Superior temporal gyrus (tissue), 1 donor: Measurements from ENCODE around the gene DESI1.
"Not testable (repeated sequence)": the region's sequence is repeated elsewhere in the genome, so short reads cannot be mapped to it uniquely, and the experiment has no call there.

Experiments
- DNase-seq: peaks from one replicate; pipeline ENCODE4 v3.0.0-alpha.2; 2016; ENCODE audit errors: extremely low spot score

Gene DESI1

DNA sequence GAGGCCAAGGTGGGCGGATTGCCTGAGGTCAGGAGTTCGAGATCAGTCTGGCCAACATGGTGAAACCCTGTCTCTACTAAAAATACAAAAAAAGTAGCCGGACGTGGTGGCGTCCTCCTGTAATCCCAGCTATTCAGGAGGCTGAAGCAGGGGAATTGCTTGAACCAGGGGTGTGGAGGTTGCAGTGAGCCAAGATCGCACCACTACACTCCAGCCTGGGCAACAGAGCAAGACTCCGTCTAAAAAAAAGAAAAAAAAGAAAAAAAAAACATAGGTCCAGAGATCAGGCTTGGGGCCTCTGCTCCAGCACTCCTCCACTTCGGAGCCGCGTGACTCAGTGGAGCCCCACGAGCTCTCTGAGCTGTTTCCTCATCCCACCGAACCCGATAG is 62.6 kb downstream of the DESI1 start:
- DNase-seq: not testable (repeated sequence)

DNA sequence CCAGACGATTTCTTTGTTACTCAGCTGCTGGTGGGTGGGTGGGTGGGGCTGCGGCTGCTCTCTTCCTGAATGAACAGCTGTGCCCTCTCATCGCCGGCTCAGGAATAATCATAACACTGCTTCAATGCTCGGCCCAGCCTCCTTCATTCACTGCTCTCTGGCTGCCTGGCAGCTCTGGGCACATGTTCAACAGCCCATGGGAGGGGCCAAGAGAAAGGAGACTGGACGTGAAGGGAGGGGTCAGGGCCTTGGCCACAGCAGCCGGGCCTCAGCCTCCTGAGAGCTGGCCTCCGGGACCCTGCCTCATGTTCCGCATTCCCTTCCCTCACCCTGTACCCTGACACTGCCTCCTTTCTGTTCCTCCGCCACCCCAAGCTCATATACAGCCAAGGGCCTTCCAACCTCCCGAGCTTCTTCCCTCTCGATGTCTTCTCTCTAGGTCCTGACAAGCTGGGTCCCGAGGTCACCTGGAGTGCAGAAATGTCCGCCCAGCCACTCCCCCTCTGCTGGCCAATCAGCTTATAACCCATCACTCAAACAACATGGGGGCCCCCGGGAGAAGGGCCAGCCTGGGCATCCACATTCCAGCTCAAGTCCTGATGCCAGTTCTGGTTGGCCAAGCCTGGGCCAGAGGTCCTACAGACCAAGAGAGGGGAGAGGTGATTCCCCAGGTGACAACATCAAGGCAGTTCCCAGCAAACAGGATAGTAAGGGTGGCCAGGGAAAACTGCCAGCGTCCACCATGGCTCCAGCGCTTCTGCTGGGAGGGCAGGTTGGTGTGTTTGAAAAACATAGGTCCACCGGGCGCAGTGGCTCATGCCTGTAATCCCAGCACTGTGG is 63.2 kb downstream of the DESI1 start:
- DNase-seq: peak; percentile 60

DNA sequence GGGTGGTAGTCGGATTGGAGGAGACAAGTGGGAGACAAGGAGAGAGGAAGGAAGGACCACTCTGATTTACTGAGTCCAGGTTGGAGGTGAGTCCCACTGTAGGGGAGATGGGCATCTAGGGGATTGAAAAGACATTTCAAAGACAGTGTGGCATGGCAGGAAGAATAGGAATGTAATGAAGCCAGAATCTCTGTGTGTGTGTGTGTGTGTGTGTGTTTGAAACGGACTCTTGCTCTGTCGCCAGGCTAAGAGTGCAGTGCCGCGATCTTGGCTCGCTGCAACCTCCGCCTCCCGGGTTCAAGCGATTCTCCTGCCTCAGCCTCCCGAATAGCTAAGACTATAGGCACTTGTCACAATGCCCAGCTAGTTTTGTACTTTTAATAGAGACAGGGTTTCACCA is 64.3 kb downstream of the DESI1 start:
- no peak for DNase-seq

DNA sequence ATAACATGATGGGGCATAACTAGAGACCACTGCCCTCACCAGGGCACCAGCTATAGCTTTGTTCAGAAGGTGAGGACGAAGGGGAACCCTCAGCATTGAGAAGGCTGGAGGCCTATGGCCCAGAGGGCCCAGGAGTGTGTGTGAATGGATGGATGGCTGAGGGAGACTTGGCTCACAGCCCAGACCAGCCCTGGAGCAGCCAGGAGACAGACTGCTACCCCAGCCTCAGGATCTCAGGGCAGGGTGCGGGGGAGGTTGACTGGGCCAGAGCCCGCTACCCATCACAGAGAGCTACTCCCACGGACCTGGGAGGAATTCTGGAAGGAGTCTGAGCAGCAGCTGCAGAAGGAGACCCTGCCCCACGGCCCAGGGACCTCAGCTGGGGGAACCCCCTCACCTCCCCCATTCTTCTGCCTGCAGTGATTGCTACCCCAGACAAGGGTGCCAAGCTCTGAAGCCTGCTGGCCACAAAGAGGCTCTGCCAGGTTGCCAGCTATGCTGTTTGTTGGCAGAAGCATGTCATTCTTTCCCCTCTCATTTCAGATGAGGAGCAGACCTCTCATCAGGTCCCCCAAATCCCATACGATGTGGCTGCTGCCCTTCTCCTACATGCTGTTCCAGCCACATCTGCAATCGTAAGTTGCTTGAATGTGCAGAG is 65.4 kb downstream of the DESI1 start:
- no peak for DNase-seq

DNA sequence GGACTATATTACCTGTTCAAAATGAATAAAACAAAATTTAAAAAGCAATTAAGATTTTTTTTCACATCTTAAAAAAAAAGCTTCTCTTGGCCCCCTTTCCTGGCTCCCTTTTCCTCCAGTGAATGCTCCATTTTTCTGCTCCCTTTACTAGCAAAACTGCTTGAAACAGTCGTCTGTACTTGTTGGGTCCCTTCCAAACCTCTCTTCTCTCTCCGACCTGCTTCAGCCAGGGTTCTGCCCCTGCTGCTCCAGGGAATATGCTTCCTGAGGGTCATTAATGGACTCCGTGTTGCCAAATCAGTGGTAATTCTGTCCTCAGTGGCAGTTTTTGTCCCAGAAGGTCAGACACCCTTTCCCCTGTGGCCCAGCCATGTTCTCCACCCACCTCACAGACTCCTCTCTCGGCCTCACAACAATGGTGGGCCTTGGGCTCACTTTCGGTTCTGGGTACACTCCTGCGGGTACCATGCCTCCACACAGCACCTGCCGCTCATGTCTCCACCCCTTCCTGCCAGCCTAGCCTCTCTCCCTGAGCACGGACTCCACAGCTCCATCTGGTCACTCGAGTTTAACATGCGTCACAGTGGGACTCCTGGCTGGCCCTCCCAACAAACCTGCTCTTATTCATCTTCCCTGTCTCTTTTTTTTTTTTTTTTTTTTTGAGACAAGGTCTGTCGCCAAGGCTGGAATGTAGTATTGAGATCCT is 68.8 kb downstream of the DESI1 start:
- DNase-seq: no peak

DNA sequence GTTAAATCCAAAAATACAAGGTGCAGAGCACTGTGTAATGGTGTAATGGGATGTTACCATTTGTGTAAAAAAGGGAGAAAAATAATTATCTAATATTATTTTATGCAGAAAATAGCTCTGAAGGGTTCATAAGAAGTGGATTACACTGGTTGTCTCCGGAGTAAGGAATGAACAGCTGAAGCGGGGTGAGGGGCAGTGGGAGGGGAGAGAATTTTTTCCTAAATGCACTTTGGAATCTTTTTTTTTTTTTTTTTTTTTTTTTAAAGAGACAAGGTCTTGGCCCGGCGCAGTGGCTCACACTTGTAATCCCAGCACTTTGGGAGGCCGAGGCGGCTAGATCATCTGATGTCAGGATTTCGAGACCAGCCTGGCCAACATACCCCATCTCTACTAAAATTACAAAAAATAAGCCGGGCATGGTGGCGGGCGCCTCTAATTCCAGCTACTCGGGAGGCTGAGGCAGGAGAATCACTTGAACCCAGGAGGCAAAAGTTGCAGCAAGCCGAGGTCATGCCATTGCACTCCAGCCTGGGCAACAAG is 69.8 kb downstream of the DESI1 start:
- DNase-seq: no peak

DNA sequence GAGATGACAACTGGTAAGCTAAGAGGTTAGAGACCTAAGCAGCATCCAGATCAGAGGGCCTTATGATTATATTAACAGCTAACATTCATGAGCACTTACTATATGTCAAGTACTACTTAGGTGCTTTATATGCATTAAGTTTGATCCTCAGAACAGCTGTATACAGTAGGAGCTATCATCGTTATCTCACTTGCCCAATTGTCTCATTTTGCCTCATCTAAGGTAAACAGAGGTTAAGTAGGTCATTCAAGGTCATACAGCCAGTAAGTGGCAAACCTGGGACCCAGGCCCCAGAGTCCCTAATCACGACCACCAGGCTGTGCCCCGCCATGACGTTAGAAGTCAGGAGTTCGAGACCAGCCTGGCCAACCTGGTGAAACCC is 72.0 kb downstream of the DESI1 start:
- DNase-seq: no peak
